ENCODE data around the gene SHB.
A peak's percentile ranks its signal among the peaks of the same experiment; 100 is the strongest.

The SHB gene

GRCh38 chr9:38067859-38068681, 957 bp downstream of the SHB start:
- H3K9me3 ChIP-seq (ENCODE audit: insufficient read depth, low read length), result no peaks in the 10 kb centered on the region
- H3K36me3 ChIP-seq (ENCODE audit: low read length), result no peaks in the 10 kb centered on the region
- no peaks in the 10 kb centered on the region for H3K27me3 ChIP-seq (ENCODE audit: low read length)
- H3K9me2 ChIP-seq (replicated peaks; ENCODE audit: insufficient read depth, low read length), result no peaks in the 10 kb centered on the region
- no peak overlapping the region for H2AFZ ChIP-seq (ENCODE audit: low read depth, low read length, severe bottlenecking)
- no peak overlapping the region for H3K27ac ChIP-seq (ENCODE audit: low read depth, low read length)
- no peaks in the 10 kb centered on the region for H4K20me1 ChIP-seq (ENCODE audit: low read depth, low read length)
- H3K79me2 ChIP-seq (ENCODE audit: insufficient read depth, low read length), result no peaks in the 10 kb centered on the region
- peak overlapping the region; percentile 84; the same call in 1 of the 2 replicates for H3K9ac ChIP-seq (ENCODE audit: low read length)
- TF ChIP-seq, protein P1, sequence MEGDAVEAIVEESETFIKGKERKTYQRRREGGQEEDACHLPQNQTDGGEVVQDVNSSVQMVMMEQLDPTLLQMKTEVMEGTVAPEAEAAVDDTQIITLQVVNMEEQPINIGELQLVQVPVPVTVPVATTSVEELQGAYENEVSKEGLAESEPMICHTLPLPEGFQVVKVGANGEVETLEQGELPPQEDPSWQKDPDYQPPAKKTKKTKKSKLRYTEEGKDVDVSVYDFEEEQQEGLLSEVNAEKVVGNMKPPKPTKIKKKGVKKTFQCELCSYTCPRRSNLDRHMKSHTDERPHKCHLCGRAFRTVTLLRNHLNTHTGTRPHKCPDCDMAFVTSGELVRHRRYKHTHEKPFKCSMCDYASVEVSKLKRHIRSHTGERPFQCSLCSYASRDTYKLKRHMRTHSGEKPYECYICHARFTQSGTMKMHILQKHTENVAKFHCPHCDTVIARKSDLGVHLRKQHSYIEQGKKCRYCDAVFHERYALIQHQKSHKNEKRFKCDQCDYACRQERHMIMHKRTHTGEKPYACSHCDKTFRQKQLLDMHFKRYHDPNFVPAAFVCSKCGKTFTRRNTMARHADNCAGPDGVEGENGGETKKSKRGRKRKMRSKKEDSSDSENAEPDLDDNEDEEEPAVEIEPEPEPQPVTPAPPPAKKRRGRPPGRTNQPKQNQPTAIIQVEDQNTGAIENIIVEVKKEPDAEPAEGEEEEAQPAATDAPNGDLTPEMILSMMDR (IDR thresholded peaks at IDR 0.05; ENCODE audit: insufficient read depth, low read length, poor library complexity, severe bottlenecking), result no peak
- no peak for TF ChIP-seq EZH2phosphoT487 (conservative IDR thresholded peaks at IDR 0.05; ENCODE audit: low read length)
- no peaks in the 10 kb centered on the region for H3F3A ChIP-seq (ENCODE audit: insufficient read depth)
- H3K4me3 ChIP-seq (ENCODE audit: insufficient read depth, low read length, poor library complexity, severe bottlenecking), result peak overlapping the region; percentile 93
- peak overlapping the region; percentile 95 for H3K4me2 ChIP-seq (ENCODE audit: low read depth, low read length, poor library complexity, severe bottlenecking)

GRCh38 chr9:38066914-38067858, 1.8 kb downstream of the SHB start:
- Histone ChIP-seq H3K9me2 (replicated peaks; ENCODE audit: insufficient read depth, low read length) (no peaks in the 10 kb centered on the region), H4K20me1 (ENCODE audit: low read depth, low read length) (no peaks in the 10 kb centered on the region), H2AFZ (ENCODE audit: low read depth, low read length, severe bottlenecking) (no peak overlapping the region), H3K79me2 (ENCODE audit: insufficient read depth, low read length) (no peaks in the 10 kb centered on the region), H3K27ac (ENCODE audit: low read depth, low read length) (no peak overlapping the region), H3K27me3 (ENCODE audit: low read length) (no peaks in the 10 kb centered on the region), H3F3A (ENCODE audit: insufficient read depth) (no peaks in the 10 kb centered on the region), H3K4me3 (ENCODE audit: insufficient read depth, low read length, poor library complexity, severe bottlenecking) (no peak overlapping the region), H3K9ac (ENCODE audit: low read length) (no peak overlapping the region), H3K36me3 (ENCODE audit: low read length) (no peaks in the 10 kb centered on the region), H3K9me3 (ENCODE audit: insufficient read depth, low read length) (no peaks in the 10 kb centered on the region), H3K4me2 (ENCODE audit: low read depth, low read length, poor library complexity, severe bottlenecking) (no peak overlapping the region)
- TF ChIP-seq, protein P1 (IDR thresholded peaks at IDR 0.05; ENCODE audit: insufficient read depth, low read length, poor library complexity, severe bottlenecking), result no peak
- no peak for TF ChIP-seq EZH2phosphoT487 (conservative IDR thresholded peaks at IDR 0.05; ENCODE audit: low read length)

- TF ChIP-seq, protein P1 (IDR thresholded peaks at IDR 0.05; ENCODE audit: insufficient read depth, low read length, poor library complexity, severe bottlenecking), result no peak
- TF ChIP-seq EZH2phosphoT487 (conservative IDR thresholded peaks at IDR 0.05; ENCODE audit: low read length), result no peak
- Histone ChIP-seq H2AFZ (ENCODE audit: low read depth, low read length, severe bottlenecking) (no peak overlapping the region), H4K20me1 (ENCODE audit: low read depth, low read length) (no peaks in the 10 kb centered on the region), H3F3A (ENCODE audit: insufficient read depth) (no peaks in the 10 kb centered on the region), H3K4me2 (ENCODE audit: low read depth, low read length, poor library complexity, severe bottlenecking) (no peak overlapping the region), H3K9me3 (ENCODE audit: insufficient read depth, low read length) (no peaks in the 10 kb centered on the region), H3K27ac (ENCODE audit: low read depth, low read length) (no peak overlapping the region), H3K79me2 (ENCODE audit: insufficient read depth, low read length) (no peaks in the 10 kb centered on the region), H3K36me3 (ENCODE audit: low read length) (no peaks in the 10 kb centered on the region), H3K9ac (ENCODE audit: low read length) (no peak overlapping the region), H3K9me2 (replicated peaks; ENCODE audit: insufficient read depth, low read length) (no peaks in the 10 kb centered on the region), H3K27me3 (ENCODE audit: low read length) (no peaks in the 10 kb centered on the region), H3K4me3 (ENCODE audit: insufficient read depth, low read length, poor library complexity, severe bottlenecking) (no peak overlapping the region)
Measured at GRCh38 chr9:38066197-38066913, 2.7 kb downstream of the SHB start.
